ENCODE data around the gene HEPN1. TPM values are rescaled to one million over a fixed set of nuclear protein-coding genes. Genes with fewer than 3 reads are reported as not detected.

Gene HEPN1
- polyA plus RNA-seq, 2 of the 4 experiments (the other 2 are of a cell fraction) = not detected

DNA sequence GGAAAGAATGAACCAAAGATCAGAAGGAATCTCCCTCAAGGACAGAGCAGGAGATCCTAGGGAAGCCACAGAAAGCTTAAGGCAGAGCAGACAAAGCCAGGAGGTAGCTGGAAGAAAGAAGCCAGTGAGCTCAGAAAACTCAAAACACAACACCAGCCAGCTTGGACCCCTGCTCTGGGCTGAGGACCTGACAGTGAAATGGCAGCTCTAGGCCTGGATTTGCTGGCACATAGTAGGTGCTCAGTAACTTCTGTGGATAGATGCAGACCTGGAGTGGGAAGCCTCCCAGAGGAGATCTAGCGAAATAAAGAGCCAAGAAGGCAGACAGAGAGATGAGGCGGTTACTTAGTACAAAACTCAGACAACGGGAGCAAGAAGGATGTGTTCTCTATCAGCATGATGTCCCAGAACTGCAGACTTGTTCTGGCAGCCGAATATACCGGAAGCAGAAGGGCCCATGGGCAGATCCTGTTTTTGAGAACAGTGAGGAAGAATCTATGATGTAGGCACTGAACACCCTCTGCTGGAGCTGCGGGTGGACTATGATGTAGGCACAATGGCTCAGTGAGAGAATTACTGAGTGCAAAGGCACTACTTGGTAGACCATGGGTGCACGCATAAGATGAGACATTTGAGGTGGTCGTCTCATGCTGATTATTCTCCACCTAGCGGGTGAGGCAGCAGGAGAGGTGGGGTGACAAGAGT lies 26.1 kb upstream of the HEPN1 start:
- no peak for TF ChIP-seq CBX2 (IDR thresholded peaks at IDR 0.05; ENCODE audit: borderline replicate concordance, low read depth)
- TF ChIP-seq EHF (CRISPR knock-in tag; IDR thresholded peaks at IDR 0.05) = no peak
- TF ChIP-seq HDAC2 (IDR thresholded peaks at IDR 0.05) = no peak
- TF ChIP-seq GATA3 (IDR thresholded peaks at IDR 0.05; ENCODE audit: borderline replicate concordance) = no peak
- TF ChIP-seq, protein P1, sequence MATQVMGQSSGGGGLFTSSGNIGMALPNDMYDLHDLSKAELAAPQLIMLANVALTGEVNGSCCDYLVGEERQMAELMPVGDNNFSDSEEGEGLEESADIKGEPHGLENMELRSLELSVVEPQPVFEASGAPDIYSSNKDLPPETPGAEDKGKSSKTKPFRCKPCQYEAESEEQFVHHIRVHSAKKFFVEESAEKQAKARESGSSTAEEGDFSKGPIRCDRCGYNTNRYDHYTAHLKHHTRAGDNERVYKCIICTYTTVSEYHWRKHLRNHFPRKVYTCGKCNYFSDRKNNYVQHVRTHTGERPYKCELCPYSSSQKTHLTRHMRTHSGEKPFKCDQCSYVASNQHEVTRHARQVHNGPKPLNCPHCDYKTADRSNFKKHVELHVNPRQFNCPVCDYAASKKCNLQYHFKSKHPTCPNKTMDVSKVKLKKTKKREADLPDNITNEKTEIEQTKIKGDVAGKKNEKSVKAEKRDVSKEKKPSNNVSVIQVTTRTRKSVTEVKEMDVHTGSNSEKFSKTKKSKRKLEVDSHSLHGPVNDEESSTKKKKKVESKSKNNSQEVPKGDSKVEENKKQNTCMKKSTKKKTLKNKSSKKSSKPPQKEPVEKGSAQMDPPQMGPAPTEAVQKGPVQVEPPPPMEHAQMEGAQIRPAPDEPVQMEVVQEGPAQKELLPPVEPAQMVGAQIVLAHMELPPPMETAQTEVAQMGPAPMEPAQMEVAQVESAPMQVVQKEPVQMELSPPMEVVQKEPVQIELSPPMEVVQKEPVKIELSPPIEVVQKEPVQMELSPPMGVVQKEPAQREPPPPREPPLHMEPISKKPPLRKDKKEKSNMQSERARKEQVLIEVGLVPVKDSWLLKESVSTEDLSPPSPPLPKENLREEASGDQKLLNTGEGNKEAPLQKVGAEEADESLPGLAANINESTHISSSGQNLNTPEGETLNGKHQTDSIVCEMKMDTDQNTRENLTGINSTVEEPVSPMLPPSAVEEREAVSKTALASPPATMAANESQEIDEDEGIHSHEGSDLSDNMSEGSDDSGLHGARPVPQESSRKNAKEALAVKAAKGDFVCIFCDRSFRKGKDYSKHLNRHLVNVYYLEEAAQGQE (IDR thresholded peaks at IDR 0.05) = no peak
- no peak for TF ChIP-seq BHLHE40 (IDR thresholded peaks at IDR 0.05; ENCODE audit: low read depth, low read length)
- no peak for TF ChIP-seq JUNB (IDR thresholded peaks at IDR 0.05)
- TF ChIP-seq CBX8 (IDR thresholded peaks at IDR 0.05) = no peak
- TF ChIP-seq ZFP36 (IDR thresholded peaks at IDR 0.05; ENCODE audit: borderline replicate concordance, partially characterized antibody) = no peak
- TF ChIP-seq ZC3H11A (IDR thresholded peaks at IDR 0.05) = no peak
- no peak for TF ChIP-seq KDM5A (IDR thresholded peaks at IDR 0.05)
- TF ChIP-seq NFE2L2 (conservative IDR thresholded peaks at IDR 0.05; ENCODE audit: low read length) = no peak
- no peak for TF ChIP-seq ZNF302 (CRISPR knock-in tag; IDR thresholded peaks at IDR 0.05)
- no peak for TF ChIP-seq HOXA7 (CRISPR knock-in tag; IDR thresholded peaks at IDR 0.05)
- TF ChIP-seq FOSL2 (IDR thresholded peaks at IDR 0.05) = no peak
- TF ChIP-seq FOSL2 (CRISPR knock-in tag; IDR thresholded peaks at IDR 0.05) = no peak
- FAIRE-seq (no peak), DNase-seq (ENCODE audit: low read depth in 1 of 2, low spot score in 1 of 2) (no peak), ATAC-seq (no peak)
- ChIA-PET POLR2A (interaction anchor here (3.4 kb wide), 1 partner anchor 17 kb away, joined by 10 read pairs; no protein-coding TSS in a partner anchor), CTCF (interaction anchor here (0.9 to 1.8 kb wide), 3 partner anchors 17 to 46 kb away, joined by 3 to 6 read pairs (median 4); partner anchors contain the start of gene HEPACAM)
- no peak overlapping the region for H3K4me2 ChIP-seq
- H3K27ac ChIP-seq = no peak overlapping the region
- H3K4me3 ChIP-seq = no peak overlapping the region
- H3K9me3 ChIP-seq = no peaks in the 10 kb centered on the region
- peaks cover under 1% of the 10 kb centered on the region; the same call in 1 of the 3 replicates for H3K4me1 ChIP-seq
- 57% methylated on average over 9 of the region's 9 CpGs for WGBS (ENCODE audit: missing lambda C conversion rate)

DNA sequence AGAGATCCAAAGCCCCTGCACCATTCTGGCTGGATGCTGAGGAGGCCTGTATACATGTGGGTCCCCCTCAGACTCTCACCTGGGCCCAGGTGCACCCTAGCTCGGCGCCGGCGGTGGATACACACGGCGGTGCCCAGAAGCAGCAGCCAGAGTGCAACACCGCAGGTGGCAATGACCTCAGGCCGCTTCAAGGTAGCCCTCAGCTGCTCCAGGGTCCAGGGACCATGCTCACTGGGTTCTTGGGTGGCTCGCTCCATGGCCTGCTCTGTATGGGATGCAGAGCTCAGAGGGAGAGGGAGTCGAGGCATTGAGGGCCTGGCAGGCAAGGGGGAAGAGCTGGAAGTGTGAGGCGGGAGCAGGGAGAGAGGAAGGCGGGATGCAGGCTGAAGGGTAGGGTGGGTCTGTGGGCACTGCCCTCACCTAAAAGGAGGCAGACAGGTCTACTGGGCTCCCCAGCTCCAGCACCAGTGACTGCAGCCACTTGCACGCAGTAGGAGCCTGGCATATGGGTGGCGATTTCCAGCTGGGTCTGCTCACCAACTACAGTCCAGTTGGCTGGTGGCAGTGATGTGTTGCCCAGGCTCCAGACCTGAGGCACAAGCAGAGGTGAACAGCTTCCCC lies 25.2 kb upstream of the HEPN1 start:
- TF ChIP-seq, protein P2, sequence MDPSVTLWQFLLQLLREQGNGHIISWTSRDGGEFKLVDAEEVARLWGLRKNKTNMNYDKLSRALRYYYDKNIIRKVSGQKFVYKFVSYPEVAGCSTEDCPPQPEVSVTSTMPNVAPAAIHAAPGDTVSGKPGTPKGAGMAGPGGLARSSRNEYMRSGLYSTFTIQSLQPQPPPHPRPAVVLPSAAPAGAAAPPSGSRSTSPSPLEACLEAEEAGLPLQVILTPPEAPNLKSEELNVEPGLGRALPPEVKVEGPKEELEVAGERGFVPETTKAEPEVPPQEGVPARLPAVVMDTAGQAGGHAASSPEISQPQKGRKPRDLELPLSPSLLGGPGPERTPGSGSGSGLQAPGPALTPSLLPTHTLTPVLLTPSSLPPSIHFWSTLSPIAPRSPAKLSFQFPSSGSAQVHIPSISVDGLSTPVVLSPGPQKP (IDR thresholded peaks at IDR 0.05; ENCODE audit: low read depth, low read length) = no peak
- TF ChIP-seq ZSCAN20 (CRISPR knock-in tag; IDR thresholded peaks at IDR 0.05) (no peak), MAFK (IDR thresholded peaks at IDR 0.05; ENCODE audit: partially characterized antibody) (no peak), HDAC2 (IDR thresholded peaks at IDR 0.05) (no peak), POLR2A (IDR thresholded peaks at IDR 0.05; ENCODE audit: low read length) (no peak)
- 61% methylated on average over 7 of the region's 14 CpGs for WGBS (ENCODE audit: missing lambda C conversion rate)
- no peak for DNase-seq (ENCODE audit: low read depth in 1 of 2, low spot score in 1 of 2)
- no peak for FAIRE-seq
- POLR2A ChIA-PET = interaction anchor here (3.4 kb wide), 1 partner anchor 18 kb away, joined by 10 read pairs; no protein-coding TSS in a partner anchor
- H3K4me3 ChIP-seq = no peak overlapping the region
- H3K4me2 ChIP-seq = no peak overlapping the region
- peaks cover 11% of the 10 kb centered on the region; the same call in 2 of the 3 replicates for H3K4me1 ChIP-seq
- H3K9me3 ChIP-seq = no peaks in the 10 kb centered on the region
- ATAC-seq = no peak
- no peak overlapping the region for H3K27ac ChIP-seq
- CTCF ChIA-PET = interaction anchor here (1.3 to 1.8 kb wide), 2 partner anchors 18 to 27 kb away, joined by 3 to 6 read pairs; no protein-coding TSS in a partner anchor
